CD4-positive, alpha-beta T cell treated with Interleukin-21 for 1 hour (primary cell): ENCODE results near the gene KIF27.
"Not testable (repeated sequence)": the region's sequence is repeated elsewhere in the genome, so short reads cannot be mapped to it uniquely, and the experiment has no call there.

Experiments
- DNase-seq: peaks from one replicate; pipeline ENCODE4 v3.0.0-alpha.2; 2020

KIF27 gene, protein sequence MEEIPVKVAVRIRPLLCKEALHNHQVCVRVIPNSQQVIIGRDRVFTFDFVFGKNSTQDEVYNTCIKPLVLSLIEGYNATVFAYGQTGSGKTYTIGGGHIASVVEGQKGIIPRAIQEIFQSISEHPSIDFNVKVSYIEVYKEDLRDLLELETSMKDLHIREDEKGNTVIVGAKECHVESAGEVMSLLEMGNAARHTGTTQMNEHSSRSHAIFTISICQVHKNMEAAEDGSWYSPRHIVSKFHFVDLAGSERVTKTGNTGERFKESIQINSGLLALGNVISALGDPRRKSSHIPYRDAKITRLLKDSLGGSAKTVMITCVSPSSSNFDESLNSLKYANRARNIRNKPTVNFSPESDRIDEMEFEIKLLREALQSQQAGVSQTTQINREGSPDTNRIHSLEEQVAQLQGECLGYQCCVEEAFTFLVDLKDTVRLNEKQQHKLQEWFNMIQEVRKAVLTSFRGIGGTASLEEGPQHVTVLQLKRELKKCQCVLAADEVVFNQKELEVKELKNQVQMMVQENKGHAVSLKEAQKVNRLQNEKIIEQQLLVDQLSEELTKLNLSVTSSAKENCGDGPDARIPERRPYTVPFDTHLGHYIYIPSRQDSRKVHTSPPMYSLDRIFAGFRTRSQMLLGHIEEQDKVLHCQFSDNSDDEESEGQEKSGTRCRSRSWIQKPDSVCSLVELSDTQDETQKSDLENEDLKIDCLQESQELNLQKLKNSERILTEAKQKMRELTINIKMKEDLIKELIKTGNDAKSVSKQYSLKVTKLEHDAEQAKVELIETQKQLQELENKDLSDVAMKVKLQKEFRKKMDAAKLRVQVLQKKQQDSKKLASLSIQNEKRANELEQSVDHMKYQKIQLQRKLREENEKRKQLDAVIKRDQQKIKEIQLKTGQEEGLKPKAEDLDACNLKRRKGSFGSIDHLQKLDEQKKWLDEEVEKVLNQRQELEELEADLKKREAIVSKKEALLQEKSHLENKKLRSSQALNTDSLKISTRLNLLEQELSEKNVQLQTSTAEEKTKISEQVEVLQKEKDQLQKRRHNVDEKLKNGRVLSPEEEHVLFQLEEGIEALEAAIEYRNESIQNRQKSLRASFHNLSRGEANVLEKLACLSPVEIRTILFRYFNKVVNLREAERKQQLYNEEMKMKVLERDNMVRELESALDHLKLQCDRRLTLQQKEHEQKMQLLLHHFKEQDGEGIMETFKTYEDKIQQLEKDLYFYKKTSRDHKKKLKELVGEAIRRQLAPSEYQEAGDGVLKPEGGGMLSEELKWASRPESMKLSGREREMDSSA (N-terminal part only)

DNA sequence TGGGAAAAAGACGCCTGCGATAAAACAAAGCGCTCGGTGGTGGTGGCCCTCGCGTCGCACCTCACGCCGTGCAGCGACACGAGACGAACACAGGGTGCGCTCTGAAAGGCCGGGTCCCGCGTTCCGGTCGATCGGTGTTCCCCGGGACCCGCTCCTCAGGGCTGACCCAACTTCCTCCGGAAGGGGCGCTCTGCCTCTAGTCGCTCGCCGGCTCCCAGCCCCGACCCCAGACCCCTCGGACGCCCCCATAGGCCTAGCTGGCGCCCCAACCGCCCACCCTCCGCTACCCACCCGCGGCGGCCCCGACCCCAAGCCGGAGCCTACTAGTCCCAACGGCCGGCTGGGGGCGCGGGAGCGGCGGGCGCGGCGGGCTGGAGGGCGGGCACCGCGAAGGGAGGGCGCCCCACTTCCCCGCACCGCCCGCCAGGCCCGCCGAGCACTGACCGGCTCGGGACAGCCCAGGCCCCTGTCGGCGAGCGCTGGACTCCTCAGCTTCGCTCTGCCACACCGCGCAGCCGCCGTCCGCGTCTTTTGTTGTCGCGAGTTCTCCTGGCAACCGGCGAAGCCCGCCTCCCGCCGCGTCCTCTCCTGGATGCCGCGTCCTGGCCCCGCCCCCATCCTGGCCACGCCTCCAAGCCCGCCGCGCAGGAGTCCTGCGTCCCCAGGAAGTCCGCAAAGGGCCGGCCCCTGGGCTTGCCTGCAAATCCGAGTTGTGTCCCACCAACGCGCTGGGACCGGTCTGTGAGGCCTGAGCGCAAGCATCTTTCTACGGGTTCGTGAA, at the start of gene KIF27:
TSS of gene KIF27 (minus strand) at position 506 of the 781 bp plus-strand sequence. CDS start 5,841 bp downstream, outside the sequence.
- peak; percentile 96 for DNase-seq

DNA sequence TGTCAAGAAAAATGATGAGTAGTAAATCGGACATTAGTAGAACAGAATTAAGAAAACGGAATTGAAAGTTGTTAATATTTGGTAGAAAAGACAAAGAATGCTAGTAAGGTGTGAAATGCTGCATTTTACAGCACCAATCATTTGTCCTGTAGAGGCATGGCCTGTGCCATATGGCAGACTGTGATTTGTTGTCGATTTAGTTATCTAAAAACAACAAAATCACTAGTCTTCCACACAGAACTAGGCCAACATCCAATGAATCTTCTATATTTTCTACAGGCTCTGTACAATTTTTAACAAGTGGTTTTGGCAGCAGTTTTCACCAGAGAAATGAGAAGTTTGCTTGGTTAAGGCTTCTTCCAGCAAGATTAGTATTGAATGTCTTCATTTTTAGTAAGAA, 48.4 kb upstream of the KIF27 start:
- no peak for DNase-seq

DNA sequence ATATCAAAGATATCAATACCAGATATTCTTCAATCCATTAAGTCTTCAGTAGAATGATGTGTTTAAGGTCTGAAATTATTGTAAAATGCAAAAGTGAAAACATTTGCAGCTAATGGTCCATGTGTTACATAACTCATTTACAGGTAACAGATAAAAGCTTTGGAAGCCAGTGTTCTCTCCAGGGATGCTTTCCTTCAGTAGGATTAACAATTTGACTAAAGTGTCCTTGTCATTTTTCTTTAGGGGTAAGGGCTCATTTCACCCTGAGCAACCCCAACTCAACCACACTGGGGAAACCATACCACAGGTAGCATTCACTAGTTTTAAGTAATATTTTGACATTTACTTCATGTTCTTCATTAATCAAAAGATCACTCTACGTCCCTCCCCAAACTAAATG, 45.8 kb upstream of the KIF27 start:
- no peak for DNase-seq

DNA sequence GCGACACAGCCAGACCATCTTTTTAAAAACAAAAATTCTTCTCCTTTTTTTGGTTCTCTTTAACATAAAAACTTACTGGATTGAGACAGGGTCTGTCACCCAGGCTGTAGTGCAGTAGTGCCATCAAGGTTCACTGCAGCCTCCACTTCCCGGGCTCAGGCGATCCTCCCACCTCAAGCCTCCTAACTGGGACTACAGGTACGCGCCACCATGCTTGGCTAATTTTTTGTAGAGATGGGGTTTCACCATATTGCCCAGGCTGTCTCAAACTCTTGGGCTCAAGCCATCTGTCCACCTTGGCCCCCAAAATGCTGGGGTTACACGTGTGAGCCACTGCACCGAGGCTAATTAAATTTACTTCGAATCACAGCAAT, 45.0 kb upstream of the KIF27 start:
- no peak for DNase-seq

DNA sequence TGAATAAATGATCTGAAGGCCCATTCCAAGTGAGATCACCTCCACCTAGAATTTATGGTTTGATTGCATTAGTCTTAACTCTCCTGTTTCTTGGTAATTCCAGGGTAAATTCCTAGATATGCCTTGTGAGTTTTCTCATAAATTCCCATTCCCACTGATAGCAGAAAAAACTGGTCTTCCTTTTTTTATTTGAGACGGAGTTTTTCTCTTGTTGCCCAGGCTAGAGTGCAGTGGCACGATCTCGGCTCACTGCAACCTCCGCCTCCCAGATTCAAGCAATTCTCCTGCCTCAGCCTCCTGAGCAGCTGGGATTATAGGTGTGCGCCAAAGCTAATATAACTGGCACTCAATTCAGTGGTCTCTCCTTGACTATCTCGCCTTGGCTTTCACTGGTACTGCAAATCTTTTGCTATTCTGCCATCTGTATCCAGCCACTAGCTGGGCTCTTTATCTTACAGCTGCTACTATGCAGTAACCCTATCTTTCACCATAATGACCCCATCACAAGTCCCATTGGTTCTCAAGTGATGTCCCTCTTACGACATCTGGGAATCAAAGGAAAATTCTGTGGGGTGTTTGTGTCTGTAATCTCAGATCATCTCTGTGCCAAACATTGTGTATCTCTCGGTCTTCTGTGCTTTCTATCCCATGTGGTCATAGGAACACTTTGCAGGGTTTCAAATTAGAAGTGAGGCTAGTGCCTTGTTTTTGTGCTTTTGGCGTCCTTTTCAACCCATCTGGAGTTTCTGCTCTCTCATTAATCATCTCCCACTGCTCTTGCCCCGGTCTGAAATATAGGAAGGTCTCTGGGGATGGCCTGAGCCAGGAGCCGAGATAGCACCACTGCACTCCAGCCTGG, 44.3 kb upstream of the KIF27 start:
- DNase-seq: no peak

DNA sequence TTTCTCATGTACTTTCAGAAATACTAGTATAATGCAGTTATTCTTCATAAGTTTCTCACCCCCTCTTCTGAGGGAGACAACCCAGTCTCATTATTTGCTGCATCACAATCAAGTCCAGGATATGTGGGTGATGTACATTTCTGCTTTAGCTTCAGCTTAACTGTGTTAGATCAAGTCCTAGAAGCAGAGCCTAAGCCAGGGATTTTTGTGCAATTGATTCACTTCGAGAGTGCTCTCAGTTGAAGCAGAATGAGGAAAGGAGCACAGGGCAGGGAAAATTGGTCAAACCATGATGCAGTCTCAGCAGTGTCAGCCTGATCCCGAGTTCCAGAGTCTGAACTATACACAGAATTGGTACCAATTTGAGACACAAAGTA, 43.7 kb upstream of the KIF27 start:
- DNase-seq: no peak

DNA sequence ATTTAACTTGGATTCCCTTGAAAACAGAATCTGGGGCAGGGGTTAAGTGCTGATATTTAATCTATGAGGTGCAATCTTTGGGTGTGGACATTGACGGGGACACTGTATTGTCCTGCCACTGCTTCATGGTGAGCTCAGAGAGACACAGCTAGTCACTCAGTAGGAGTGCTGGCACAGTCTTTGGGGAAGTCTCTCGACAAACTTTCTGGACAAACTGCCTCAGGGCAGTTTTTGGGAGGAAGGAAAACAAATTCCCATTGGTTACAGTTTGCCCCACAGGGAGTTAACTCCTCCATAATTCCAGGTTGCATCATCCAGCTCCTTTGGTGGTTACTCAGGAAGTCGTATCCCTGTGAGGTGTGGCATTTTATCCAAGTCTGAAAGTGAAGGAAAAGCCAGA, 40.9 kb upstream of the KIF27 start:
- DNase-seq: no peak

DNA sequence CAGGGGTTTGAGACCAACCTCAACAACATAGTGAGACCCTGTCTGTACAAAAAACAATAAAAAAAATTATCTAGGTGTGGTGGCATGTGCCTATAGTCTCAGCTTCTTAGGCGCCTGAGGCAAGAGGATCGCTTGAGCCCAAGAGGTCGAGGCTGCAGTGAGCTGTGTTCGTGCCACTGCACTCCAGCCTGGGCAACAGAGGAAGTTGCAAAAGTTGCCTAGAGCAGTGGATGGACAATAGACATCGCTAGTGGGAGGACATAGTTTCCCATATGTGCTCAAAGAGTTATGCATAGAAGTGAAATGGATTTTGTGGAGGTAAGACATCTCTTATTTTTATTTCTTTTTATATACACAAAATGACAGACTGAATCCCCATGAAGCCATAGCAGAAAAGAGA, 39.8 kb upstream of the KIF27 start:
- DNase-seq: no peak

DNA sequence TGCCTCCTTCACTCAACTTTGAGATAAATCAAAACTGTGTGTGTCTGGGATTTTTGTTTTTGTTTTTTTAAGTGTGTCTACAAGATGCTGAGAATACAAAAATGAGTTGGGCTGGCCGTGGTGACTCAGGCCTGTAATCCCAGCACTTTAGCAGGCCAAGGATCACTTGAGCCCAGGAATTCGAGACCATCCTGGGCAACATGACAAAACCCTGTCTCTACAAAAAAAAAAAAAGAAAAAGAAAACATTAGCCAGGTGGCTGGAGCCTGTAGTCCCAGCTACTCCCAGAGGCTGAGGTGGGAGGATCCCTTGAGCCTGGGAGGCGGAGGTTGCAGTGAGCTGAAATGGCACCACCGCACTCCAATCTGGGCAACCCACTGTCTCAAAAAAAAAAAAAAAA, 37.8 kb upstream of the KIF27 start:
- DNase-seq: no peak

DNA sequence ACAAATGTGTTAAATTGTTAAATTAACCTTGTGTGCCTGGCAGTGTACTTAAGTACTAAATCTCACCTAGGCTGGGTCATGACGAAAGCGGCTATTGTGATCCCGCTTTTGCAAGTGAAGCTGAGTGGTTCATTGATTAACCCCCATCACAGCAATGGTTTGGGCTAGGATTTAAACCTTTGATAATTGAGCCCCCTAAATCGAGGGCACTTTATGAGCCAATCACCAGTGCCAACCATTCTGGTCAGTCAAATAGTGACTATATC, 35.9 kb upstream of the KIF27 start:
- no peak for DNase-seq

DNA sequence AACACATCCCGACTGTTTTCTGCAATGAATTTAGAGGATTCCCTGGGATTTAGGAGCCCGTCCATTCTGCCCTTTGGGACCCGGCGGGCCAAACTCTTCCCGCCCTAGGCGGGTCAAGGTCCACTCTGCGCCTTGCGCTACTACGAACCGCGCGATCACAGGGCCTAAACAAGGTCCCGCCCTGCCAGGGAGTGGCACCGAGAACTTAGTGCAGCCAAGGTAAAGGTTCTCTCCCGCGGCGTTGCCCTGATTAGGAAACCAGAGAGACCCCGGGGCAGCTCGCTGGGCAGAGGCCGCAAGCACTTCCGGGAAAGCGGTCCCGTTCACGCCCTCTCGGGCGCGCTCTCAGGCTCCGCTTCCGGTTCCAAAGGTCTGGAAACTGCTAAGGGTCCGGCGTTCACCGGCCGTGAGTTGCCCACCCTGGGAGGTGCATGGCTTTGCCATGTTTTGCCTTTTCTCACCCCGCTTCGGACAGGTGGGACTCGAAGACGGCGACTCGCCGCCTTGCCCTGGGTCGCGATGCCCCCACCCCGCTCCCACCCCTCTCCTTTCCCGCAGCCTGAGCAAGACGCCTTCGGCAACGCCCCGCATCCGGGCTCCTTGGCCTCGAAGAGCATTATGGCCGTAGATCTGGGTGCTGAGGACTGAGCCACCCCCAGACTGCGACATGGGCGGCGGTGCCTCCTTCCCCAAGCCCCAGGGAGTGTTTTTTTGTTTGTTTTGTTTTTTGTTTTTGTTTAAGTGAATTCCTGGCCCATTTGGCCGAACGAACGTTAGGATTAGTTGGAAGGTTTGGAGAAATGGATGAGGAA, 35.4 kb upstream of the KIF27 start:
- peak; percentile 63 for DNase-seq

DNA sequence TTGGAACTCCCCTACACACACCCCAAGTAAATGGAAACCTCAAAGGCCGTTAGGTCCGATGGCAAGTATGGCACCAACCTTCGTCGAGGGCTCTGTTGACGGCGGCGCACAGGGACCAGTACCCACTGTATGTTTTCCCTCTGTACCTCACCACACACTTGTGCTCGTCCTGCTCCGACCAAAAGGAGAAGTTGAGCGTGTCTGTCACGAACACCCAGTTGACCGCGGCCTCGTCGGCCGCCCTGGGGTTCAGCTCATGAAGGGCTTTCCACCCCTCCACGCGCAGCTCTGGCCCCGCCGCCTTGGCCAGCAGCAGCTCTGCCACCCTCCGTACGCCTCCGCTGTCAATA, 34.8 kb upstream of the KIF27 start:
- peak; percentile 30 for DNase-seq

DNA sequence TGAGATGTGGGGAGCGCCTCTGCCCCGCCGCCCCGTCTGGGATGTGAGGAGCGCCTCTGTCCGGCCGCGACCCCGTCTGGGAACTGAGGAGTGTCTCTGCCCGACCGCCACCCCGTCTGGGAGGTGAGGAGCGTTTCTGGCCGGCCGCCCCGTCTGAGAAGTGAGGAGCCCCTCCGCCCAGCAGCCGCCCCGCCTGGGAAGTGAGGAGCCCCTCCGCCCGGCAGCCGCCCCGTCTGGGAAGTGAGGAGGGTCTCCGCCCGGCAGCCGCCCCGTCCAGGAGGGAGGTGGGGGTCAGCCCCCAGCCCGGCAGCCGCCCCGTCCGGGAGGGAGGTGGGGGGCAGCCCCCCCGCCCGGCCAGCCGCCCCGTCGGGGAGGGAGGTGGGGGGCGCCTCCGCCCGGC, 26.9 kb upstream of the KIF27 start:
- not testable (repeated sequence) for DNase-seq

DNA sequence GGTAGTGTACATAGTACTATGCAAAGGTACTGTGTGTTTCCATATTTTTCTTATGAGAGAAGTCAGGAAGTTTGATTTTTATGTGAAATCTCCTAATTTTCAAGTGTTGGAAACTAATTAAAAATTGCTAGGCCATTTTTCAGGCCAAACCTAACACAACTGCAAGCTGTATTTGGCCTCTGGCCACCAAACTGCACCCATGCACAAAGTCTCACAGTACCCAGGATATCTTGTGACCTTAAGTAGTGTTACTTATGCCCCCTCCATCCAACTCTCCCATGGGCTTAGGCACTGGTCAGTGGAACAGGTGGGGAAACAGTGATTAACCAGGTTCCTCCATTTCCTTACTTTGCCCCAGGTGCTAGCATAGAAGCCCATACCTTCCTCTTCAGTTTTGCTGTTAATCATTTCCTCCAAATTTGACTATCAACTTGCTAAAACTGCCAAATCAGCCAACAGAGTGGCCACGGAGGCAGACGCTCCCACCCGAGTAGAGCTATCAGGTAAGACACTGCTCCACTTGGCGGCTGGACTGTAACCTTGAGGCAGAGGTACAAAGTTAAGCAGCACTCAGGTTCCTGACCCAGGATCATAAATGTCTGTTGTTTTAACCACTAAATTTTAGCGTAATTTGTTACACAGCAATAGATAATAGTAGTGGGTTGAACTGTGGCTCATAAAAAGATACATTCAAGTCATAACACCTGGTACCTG, 19.5 kb upstream of the KIF27 start:
- DNase-seq: no peak

DNA sequence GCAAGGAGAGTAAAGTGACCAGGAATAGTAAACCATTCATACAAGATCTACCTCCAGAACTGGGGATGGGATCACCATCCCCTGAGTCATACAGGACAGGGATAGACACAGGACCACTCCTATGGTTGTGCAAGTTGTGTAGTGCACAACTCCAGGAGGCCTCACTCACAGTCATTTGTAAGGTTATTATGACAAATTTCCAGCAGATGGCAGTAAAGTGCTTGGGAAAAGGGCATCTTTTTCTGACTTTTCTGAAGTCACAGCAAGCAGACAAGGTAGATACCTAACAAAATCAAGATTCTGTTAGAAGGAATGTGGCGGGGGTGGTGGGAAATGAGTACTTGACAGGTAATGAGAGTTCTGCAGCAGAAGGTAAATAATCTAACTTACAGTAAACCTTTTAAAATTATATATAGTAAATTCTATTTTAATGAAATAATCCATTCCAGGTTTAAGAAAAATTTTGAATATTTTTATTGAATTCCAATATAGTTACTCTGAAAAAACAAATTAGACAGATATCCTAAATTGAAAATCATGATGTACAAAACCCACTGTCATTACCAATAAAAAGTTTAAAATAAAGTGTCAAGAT, 16.7 kb upstream of the KIF27 start:
- DNase-seq: peak; percentile 81

DNA sequence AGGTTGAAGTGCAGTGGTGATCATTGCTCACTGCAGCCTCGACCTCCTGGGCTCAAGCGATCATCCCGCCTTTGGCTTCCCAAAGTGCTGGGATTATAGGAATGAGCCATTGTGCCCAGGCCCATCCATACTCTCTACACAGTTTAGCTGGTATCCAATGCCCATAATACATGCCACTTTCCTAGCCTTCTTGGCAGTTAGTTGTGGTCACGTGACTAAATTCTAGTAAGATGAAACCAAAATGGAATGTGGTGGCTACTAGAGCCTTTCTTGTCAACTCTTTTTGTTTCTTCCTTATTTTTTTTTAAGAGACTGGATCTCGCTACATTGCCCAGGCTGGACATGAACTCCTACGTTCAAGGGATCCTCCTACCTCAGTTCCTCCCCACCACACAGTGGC, 15.3 kb upstream of the KIF27 start:
- no peak for DNase-seq

DNA sequence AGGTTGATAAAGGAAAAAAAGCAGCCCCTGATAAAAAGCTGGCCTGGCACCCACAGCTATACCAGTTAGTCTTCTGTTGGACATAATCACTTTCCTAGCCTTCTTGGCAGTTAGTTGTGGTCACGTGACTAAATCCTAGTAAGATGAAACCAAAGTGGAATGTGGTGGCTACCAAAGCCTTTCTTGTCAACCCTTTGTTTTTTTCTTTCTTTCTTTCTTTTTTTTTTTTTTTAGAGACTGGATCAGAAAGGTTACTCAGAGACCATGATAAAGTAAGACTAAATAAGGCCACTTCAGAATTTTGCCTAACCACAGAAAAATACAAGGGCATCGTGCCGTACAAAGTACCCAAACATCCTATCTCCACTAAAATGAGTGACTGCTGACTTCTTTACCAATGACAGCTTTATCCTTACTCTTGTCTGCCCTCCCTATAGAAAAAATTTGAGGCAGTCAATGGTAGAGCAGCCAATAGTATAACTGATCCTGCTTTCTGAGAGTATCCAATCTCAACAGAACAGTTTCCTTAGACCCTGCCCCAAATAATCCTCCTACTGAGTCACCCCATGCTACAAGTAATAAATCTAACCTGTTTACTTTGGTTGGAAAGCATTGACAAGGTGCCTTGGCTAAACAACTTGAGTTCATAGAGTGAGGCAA, 14.2 kb upstream of the KIF27 start:
- DNase-seq: no peak

DNA sequence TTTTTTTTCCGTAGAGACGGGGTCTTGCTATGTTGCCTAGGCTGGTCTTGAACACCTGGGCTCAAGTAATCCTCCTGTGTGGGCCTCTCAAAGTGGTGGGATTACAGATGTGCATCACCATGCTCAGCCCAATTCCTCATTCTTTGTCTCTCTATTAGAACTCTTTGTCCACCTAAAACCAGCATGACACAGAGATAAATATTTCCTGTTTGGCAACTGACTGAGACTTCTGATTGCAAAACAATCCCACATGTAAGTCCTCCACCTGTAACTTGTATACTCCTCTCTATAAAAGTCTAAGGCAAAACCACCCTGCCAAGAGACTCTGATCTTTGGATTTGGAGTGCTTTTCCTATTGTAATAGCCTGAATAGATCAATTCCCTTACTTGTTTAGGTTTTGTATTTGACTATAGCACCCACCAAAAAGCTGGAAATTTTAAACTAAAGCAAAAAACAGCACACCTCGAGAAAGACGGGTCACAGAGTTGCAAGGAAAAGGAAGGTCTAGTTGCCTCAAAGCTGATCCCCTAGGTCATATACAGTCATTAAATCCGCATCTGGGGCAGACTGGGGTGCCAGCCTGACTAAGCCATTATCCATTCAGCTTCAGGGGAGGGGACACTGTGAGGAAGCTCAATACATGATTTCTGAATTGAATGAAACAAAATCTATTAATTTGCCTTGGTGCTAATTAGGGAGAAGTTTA, 13.5 kb upstream of the KIF27 start:
- DNase-seq: no peak

DNA sequence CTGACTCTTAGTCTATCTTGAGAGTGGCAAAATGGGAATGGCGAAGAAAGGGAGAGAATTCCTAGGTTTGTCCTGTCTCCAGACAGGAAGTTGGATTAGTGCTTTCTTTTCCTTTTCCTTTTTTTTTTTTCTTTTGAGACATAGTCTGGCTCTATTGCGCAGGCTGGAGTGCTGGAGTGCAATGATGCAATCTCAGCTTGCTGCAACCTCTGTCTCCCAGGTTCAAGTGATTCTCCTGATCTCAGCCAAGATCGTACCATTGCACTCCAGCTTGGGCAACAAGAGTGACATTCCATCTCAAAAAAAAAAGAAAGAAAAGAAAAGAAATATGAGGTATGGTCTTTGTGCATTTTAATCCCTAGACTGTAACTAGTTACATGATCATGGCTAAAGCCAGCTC, 12.6 kb upstream of the KIF27 start:
- no peak for DNase-seq
